CD4-positive, alpha-beta T cell treated with Interleukin-1 beta for 1 hour (primary cell): Measurements from ENCODE around the gene NPIPB6.

ENCODE experiments used
- DNase-seq, 2 donors: peaks; one replicate each; pipeline ENCODE4 v3.0.0-alpha.2; 2020 to 2022

NPIPB6 gene

GRCh38 chr16:28321700-28322411 lies 41.5 kb downstream of the NPIPB6 start:
- DNase-seq = peak; percentile 32 to 36

- DNase-seq = no peak
Observed at GRCh38 chr16:28320741-28321140, 42.6 kb downstream of the NPIPB6 start.

GRCh38 chr16:28320023-28320561 lies 43.2 kb downstream of the NPIPB6 start:
- no peak for DNase-seq

GRCh38 chr16:28319476-28320022 lies 43.8 kb downstream of the NPIPB6 start:
- DNase-seq = no peak

GRCh38 chr16:28318042-28318744 lies 45.1 kb downstream of the NPIPB6 start:
- no peak for DNase-seq

GRCh38 chr16:28317040-28317880 lies 46.0 kb downstream of the NPIPB6 start:
- peak; percentile 74 to 76 for DNase-seq

- DNase-seq = no peak
Observed at GRCh38 chr16:28316054-28316453, 47.3 kb downstream of the NPIPB6 start.

GRCh38 chr16:28313587-28313986 lies 49.7 kb downstream of the NPIPB6 start:
- DNase-seq = no peak

- no peak for DNase-seq
Observed at GRCh38 chr16:28312327-28312726, 51.0 kb downstream of the NPIPB6 start.

- DNase-seq = peak; percentile 17 to 35
Observed at GRCh38 chr16:28311913-28312312, 51.4 kb downstream of the NPIPB6 start.

GRCh38 chr16:28311413-28311812 lies 51.9 kb downstream of the NPIPB6 start:
- DNase-seq = no peak

GRCh38 chr16:28310796-28311195 lies 52.5 kb downstream of the NPIPB6 start:
- no peak for DNase-seq

- DNase-seq = peak; percentile 89 to 90
Observed at GRCh38 chr16:28309811-28310311, 53.4 kb downstream of the NPIPB6 start.

GRCh38 chr16:28308794-28309584 lies 54.3 kb downstream of the NPIPB6 start:
- DNase-seq = no peak

GRCh38 chr16:28307936-28308335 lies 55.4 kb downstream of the NPIPB6 start:
- DNase-seq = no peak

GRCh38 chr16:28304214-28304613 lies 59.1 kb downstream of the NPIPB6 start:
- DNase-seq = no peak

GRCh38 chr16:28303132-28303531 lies 60.2 kb downstream of the NPIPB6 start:
- DNase-seq = no peak

GRCh38 chr16:28301620-28302019 lies 61.7 kb downstream of the NPIPB6 start:
- no peak for DNase-seq

GRCh38 chr16:28301154-28301553 lies 62.2 kb downstream of the NPIPB6 start:
- no peak for DNase-seq

GRCh38 chr16:28300327-28300726 lies 63.0 kb downstream of the NPIPB6 start:
- DNase-seq = no peak

GRCh38 chr16:28298511-28298878 lies 64.8 kb downstream of the NPIPB6 start:
- no peak for DNase-seq
